Testis (tissue), 3 donors: Measurements from ENCODE around the gene C14orf39. TPM values are rescaled to one million over a fixed set of nuclear protein-coding genes. Genes with fewer than 3 reads are reported as not detected.
A peak's percentile ranks its signal among the peaks of the same experiment; 100 is the strongest.
"Not testable (repeated sequence)": the region's sequence is repeated elsewhere in the genome, so short reads cannot be mapped to it uniquely, and the experiment has no call there.

Experiments used
- DNase-seq: peaks from one replicate; pipeline ENCODE4 v3.0.0-alpha.2; 2019
- H3K27ac ChIP-seq, 2 donors: fragments of 200-600 bp; sonication (generic); one replicate each; pipeline ENCODE4 v1.5.1; 2019
- H3K27me3 ChIP-seq: fragments of 200-600 bp; sonication (generic); one replicate; pipeline ENCODE4 v1.5.1; 2019
- H3K36me3 ChIP-seq: fragments of 200-600 bp; sonication (generic); one replicate; pipeline ENCODE4 v1.5.1; 2017; ENCODE audit warnings: low read depth; ENCODE audit errors: missing control alignments
- H3K4me1 ChIP-seq: fragments of 200-600 bp; sonication (generic); one replicate; pipeline ENCODE4 v1.5.1; 2019
- H3K4me3 ChIP-seq, 2 donors: fragments of 200-600 bp; sonication (generic); one replicate each; pipeline ENCODE4 v1.5.1; 2017 to 2019
- H3K9me3 ChIP-seq: fragments of 200-600 bp; sonication (generic); one replicate; pipeline ENCODE4 v1.5.1; 2017
- POLR2A ChIP-seq: fragments of 450-650 bp; IDR thresholded peaks from one replicate; pipeline ENCODE4 v1.6.1; 2017; ENCODE audit warnings: antibody characterized with exemption, mild to moderate bottlenecking, moderate library complexity
- WGBS, 2 donors: methylation state at CpG; one replicate each; pipeline ENCODE4 v1.1.5; 2018; 5-methylcytosine and 5-hydroxymethylcytosine counted together
- intact Hi-C: fragments of 100-400 bp; cut with DNase I; formaldehyde crosslinking; loops from one replicate; pipeline ENCODE4 v1.15.1; 2023; ENCODE audit warnings: low total_unique reads
- polyA plus RNA-seq: library from polyadenylated mRNA; stranded (reverse); fragments of 350-450 nt; fragmentation: Illumina TruSeq; extraction: RNeasy Lipid Tissue Mini Kit (QIAGEN cat#74804); gene quantifications from one replicate; pipeline ENCODE4 v1.2.3, GENCODE V29; 2014; ENCODE audit warnings: low read depth, low replicate concordance; ENCODE audit not compliant: insufficient read depth
- total RNA-seq, 2 donors: library from RNA; depleted of rRNA; stranded (reverse); fragments of >200 nt; gene quantifications; one replicate each; pipeline ENCODE4 v1.2.3, GENCODE V29; 2016
- TF ChIP-seq, protein P1 (sequence below), 3 experiments: fragments of 450-650 bp in 2 of 3; fragments of 200-600 bp in 1 of 3; sonication (generic) in 1 of 3; IDR thresholded peaks; one replicate each; pipeline ENCODE4 v1.5.1; 2016 to 2019; ENCODE audit warnings: antibody characterized with exemption in 3 of 3, mild to moderate bottlenecking in 2 of 3, moderate library complexity in 1 of 3

C14orf39 gene
- total and polyA plus RNA-seq, 3 donors from 2014 or later, result 9.5 to 12.9 (median 12.1) TPM

DNA sequence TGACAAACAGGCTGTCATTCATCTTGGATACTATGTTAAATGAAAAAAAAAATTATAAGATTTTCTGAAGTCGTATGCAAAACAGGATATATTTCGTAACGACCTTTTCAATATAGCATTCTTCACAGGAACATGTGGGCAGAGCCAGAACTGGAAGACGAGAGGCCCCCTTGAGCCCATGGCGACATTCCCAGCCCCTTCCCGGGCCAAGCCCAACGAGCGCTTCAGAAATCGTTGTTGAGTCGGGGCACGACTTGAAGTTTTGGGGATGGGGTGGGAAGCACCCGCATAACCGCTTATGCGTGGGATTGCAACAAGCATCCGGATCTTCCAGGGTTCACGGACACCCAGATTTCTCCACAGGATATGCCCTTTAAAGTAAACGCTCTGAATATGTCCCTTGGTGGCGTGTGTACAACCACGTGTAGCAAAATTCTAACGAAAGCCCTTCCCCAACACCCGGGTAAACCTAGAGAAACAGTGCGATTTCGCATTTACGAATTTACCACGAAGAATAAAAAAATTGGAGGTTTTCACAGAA is 736 bp downstream of the C14orf39 start:
- no peak for TF ChIP-seq POLR2A
- TF ChIP-seq, protein P1, sequence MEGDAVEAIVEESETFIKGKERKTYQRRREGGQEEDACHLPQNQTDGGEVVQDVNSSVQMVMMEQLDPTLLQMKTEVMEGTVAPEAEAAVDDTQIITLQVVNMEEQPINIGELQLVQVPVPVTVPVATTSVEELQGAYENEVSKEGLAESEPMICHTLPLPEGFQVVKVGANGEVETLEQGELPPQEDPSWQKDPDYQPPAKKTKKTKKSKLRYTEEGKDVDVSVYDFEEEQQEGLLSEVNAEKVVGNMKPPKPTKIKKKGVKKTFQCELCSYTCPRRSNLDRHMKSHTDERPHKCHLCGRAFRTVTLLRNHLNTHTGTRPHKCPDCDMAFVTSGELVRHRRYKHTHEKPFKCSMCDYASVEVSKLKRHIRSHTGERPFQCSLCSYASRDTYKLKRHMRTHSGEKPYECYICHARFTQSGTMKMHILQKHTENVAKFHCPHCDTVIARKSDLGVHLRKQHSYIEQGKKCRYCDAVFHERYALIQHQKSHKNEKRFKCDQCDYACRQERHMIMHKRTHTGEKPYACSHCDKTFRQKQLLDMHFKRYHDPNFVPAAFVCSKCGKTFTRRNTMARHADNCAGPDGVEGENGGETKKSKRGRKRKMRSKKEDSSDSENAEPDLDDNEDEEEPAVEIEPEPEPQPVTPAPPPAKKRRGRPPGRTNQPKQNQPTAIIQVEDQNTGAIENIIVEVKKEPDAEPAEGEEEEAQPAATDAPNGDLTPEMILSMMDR (IDR thresholded peaks at IDR 0.05), result no peak
- Histone ChIP-seq H3K27ac (peak overlapping the region; percentile 19 to 56), H3K9me3 (no peaks in the 10 kb centered on the region), H3K4me1 (peaks cover 6% of the 10 kb centered on the region), H3K36me3 (no peaks in the 10 kb centered on the region), H3K4me3 (peak overlapping the region; percentile 53 to 58), H3K27me3 (peaks cover 4% of the 10 kb centered on the region)
- 4 to 8% methylated on average over 23 to 25 of the region's 25 CpGs for WGBS, 2 donors
- peak; percentile 29 for DNase-seq
- intact Hi-C loops, result no loop called here

DNA sequence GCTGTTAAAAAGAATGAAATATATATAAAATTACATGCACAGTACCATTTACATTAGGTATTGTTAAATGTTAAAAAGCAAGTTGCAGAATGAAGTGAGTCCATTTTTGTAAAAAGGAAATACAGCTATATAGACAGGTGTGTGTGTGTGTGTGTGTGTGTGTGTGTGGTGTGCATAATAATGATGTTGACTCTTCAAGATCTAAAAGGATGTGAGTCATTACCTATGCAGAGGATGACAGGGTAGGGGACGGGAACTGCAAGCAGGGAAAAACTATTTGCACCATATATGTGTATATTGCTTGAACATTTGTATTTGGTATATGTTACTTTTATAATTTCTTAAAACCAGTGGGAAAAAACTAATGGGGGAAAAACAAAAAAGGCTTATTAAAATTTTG is 3.1 kb downstream of the C14orf39 start:
- intact Hi-C loops, result no loop called here
- Histone ChIP-seq H3K27ac (no peak overlapping the region), H3K36me3 (no peaks in the 10 kb centered on the region), H3K9me3 (no peaks in the 10 kb centered on the region), H3K4me1 (peaks cover 6% of the 10 kb centered on the region), H3K27me3 (peaks cover 4% of the 10 kb centered on the region), H3K4me3 (no peak overlapping the region)
- no peak for TF ChIP-seq POLR2A
- TF ChIP-seq, protein P1 (IDR thresholded peaks at IDR 0.05), result no peak
- DNase-seq, result no peak
- WGBS, 2 donors, result 86 to 87% methylated on average over 1 of the region's 1 CpG

DNA sequence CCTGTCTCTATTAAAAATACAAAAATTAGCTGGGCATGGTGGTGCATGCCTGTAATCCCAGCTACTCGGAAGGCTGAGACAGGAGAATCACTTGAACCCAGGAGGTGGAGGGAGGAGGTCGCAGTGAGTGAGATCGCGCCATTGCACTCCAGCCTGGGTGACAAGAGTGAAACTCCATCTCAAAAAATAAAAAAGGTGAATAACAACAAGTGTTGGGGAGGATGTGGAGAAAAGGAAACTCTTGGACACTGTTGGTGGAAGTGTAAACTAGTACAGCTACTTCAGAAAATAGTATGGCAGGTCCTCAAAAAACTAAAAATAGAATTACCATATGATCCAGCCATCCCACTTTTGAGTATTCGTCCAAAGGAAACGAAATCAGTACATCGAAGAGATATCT is 5.6 kb downstream of the C14orf39 start:
- H3K36me3 ChIP-seq, H3K9me3 ChIP-seq, H3K4me3 ChIP-seq, DNase-seq, intact Hi-C loops, H3K27me3 ChIP-seq, H3K27ac ChIP-seq, H3K4me1 ChIP-seq: not testable (repeated sequence)
- WGBS, 2 donors, result 96 to 98% methylated on average over 7 of the region's 7 CpGs

DNA sequence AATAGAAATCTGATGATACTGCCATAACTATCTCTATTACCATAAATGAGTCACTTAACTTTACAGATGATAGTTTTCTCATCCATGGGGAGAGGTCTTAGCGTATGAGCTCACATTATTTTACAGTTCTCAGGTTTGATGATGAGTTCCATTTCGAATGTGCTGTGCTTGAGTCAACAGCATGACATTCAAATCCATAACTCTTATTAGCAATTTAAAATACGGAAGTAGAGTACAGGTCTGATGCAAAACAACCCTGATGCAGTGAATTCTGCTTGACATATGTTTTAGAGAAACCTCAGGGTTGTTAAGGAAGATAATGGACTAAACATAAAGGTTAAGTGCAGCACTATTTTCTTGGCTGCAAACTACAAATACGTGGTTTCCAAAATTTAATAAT is 30.0 kb downstream of the C14orf39 start:
- Histone ChIP-seq H3K27me3 (no peaks in the 10 kb centered on the region), H3K27ac (no peak overlapping the region), H3K36me3 (no peaks in the 10 kb centered on the region), H3K4me1 (no peaks in the 10 kb centered on the region), H3K9me3 (no peaks in the 10 kb centered on the region), H3K4me3 (no peak overlapping the region)
- WGBS, 2 donors, result 69 to 72% methylated on average over 4 of the region's 4 CpGs
- TF ChIP-seq, protein P1 (IDR thresholded peaks at IDR 0.05), result no peak
- no peak for TF ChIP-seq POLR2A
- DNase-seq, result no peak
- intact Hi-C loops, result no loop called here

DNA sequence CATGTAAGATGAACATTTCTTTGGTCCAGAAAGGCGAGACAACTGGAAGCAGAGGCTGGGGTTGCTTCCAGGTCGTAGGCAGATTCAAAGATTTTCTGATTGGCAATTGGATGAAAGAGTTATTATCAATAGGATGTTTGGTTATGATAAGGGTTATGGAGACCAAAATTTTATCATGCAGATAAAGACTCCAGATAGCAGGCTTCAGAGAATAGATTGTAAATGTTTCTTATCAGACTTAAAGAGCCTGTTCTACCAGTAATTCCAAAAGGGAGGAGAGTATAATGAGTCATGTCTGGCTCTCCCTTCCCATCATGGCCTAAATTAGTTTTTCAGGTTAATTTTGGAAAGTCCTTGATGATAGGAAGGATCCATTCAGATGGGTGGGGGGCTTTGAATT is 55.6 kb downstream of the C14orf39 start:
- no peak for TF ChIP-seq POLR2A
- TF ChIP-seq, protein P1 (IDR thresholded peaks at IDR 0.05), result no peak
- intact Hi-C loops, result no loop called here
- WGBS, 2 donors, result 66 to 94% methylated on average over 2 of the region's 2 CpGs

More for the DNA sequence above, 55.6 kb downstream of the C14orf39 start:
- no peak for DNase-seq
- no peak overlapping the region for H3K27ac ChIP-seq
- H3K36me3 ChIP-seq, result no peaks in the 10 kb centered on the region
- no peak overlapping the region for H3K4me3 ChIP-seq
- no peaks in the 10 kb centered on the region for H3K4me1 ChIP-seq
- no peaks in the 10 kb centered on the region for H3K27me3 ChIP-seq
- H3K9me3 ChIP-seq, result peaks cover 3% of the 10 kb centered on the region
